H1 (cell line): Measurements from ENCODE around the gene ZNF283.

Experiments used
- CEBPB ChIP-seq: IDR thresholded peaks from 2 replicates; pipeline ENCODE4 v1.6.1; 2012; ENCODE audit warnings: low read depth, low read length
- CREB1 ChIP-seq: IDR thresholded peaks from 2 replicates; pipeline ENCODE4 v1.6.1; 2012; ENCODE audit warnings: inconsistent platforms
- FOSL1 ChIP-seq: IDR thresholded peaks from 2 replicates; pipeline ENCODE4 v1.6.1; 2011; ENCODE audit warnings: mild to moderate bottlenecking, low read depth, low read length, moderate library complexity; ENCODE audit not compliant: insufficient read depth
- GABPA ChIP-seq: IDR thresholded peaks from 2 replicates; pipeline ENCODE4 v1.6.1; 2011; ENCODE audit warnings: mild to moderate bottlenecking, low read length, moderate library complexity, borderline replicate concordance; ENCODE audit not compliant: insufficient read depth
- JUND ChIP-seq: IDR thresholded peaks from 2 replicates; pipeline ENCODE4 v1.6.1; 2011; ENCODE audit warnings: mild to moderate bottlenecking, improper control_type of control experiment, low read length
- KDM1A ChIP-seq: fragments of 200-600, 300-600 bp; sonication (generic); IDR thresholded peaks from 2 replicates; pipeline ENCODE4 v1.7.1; 2016; ENCODE audit warnings: mild to moderate bottlenecking, low read length, borderline replicate concordance
- MAFK ChIP-seq: IDR thresholded peaks from 2 replicates; pipeline ENCODE4 v1.6.1; 2012; ENCODE audit warnings: low read depth, mild to moderate bottlenecking, improper control_type of control experiment, low read length
- POLR2AphosphoS5 ChIP-seq: IDR thresholded peaks from 2 replicates; pipeline ENCODE4 v1.6.1; 2011; ENCODE audit warnings: low read depth, low read length
- RAD21 ChIP-seq, 2 experiments: IDR thresholded peaks in 1 of 2; conservative IDR thresholded peaks in 1 of 2; 2 replicates each; pipeline ENCODE4 v1.6.1; 2011; ENCODE audit warnings: low read depth in 2 of 2, low read length in 2 of 2, improper control_type of control experiment in 1 of 2, inconsistent platforms in 1 of 2, mild to moderate bottlenecking in 1 of 2, moderate library complexity in 1 of 2
- RFX5 ChIP-seq: IDR thresholded peaks from 2 replicates; pipeline ENCODE4 v1.6.1; 2011; ENCODE audit warnings: low read depth, low read length, improper control_type of control experiment, borderline replicate concordance
- SIN3A ChIP-seq, 2 experiments: IDR thresholded peaks in 1 of 2; conservative IDR thresholded peaks in 1 of 2; 2 replicates each; pipeline ENCODE4 v1.6.1; 2011 to 2012; ENCODE audit warnings: low read length in 2 of 2, improper control_type of control experiment in 1 of 2, low read depth in 1 of 2, mild to moderate bottlenecking in 1 of 2
- TAF1 ChIP-seq: IDR thresholded peaks from 2 replicates; pipeline ENCODE4 v1.6.1; 2011; ENCODE audit warnings: mild to moderate bottlenecking, low read depth, low read length
- TF ChIP-seq, protein P1 (sequence below), 3 experiments: IDR thresholded peaks; 1 replicate in 2 of 3; 2 replicates in 1 of 3; pipeline versions ENCODE4 v1.5.1 to v1.6.1; 2011; ENCODE audit warnings: low read length in 3 of 3, mild to moderate bottlenecking in 3 of 3, inconsistent platforms in 2 of 3, low read depth in 1 of 3, moderate library complexity in 1 of 3; ENCODE audit not compliant: insufficient read depth in 1 of 3; ENCODE audit errors: control extremely low read depth in 1 of 3
- TF ChIP-seq, protein P2 (sequence below): IDR thresholded peaks from 2 replicates; pipeline ENCODE4 v1.6.1; 2012; ENCODE audit warnings: low read length, inconsistent platforms

DNA sequence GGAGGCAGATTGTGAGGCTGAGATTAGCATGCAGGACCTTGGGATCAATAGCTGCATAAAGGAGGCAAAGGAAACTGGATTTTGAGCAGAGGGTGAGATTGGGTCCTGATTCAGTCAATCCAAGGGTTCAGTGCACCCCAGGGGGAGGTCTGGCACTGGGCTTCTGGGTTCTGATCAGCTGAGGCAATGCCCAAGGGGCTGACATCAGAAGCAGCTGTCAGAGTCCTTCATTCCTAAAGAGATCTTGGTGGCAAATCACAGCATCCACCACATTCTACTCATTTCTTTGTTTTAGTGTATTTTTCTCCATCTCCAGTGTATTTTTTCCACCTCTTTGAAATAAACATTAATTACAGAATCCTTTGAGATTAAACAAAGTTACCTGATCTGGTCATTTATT lies 19.5 kb upstream of the ZNF283 start:
- TF ChIP-seq RAD21 (IDR thresholded peaks at IDR 0.05 in 1 of 2, conservative IDR thresholded peaks at IDR 0.05 in 1 of 2; ENCODE audit: low read depth in 2 of 2, low read length in 2 of 2): no peak
- TF ChIP-seq KDM1A: no peak
- TF ChIP-seq CEBPB: no peak
- TF ChIP-seq JUND: no peak
- no peak for TF ChIP-seq TAF1
- TF ChIP-seq, protein P1, sequence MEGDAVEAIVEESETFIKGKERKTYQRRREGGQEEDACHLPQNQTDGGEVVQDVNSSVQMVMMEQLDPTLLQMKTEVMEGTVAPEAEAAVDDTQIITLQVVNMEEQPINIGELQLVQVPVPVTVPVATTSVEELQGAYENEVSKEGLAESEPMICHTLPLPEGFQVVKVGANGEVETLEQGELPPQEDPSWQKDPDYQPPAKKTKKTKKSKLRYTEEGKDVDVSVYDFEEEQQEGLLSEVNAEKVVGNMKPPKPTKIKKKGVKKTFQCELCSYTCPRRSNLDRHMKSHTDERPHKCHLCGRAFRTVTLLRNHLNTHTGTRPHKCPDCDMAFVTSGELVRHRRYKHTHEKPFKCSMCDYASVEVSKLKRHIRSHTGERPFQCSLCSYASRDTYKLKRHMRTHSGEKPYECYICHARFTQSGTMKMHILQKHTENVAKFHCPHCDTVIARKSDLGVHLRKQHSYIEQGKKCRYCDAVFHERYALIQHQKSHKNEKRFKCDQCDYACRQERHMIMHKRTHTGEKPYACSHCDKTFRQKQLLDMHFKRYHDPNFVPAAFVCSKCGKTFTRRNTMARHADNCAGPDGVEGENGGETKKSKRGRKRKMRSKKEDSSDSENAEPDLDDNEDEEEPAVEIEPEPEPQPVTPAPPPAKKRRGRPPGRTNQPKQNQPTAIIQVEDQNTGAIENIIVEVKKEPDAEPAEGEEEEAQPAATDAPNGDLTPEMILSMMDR (IDR thresholded peaks at IDR 0.05; ENCODE audit: control extremely low read depth in 1 of 3, insufficient read depth in 1 of 3, low read depth in 1 of 3, low read length in 3 of 3): no peak
- TF ChIP-seq, protein P2, sequence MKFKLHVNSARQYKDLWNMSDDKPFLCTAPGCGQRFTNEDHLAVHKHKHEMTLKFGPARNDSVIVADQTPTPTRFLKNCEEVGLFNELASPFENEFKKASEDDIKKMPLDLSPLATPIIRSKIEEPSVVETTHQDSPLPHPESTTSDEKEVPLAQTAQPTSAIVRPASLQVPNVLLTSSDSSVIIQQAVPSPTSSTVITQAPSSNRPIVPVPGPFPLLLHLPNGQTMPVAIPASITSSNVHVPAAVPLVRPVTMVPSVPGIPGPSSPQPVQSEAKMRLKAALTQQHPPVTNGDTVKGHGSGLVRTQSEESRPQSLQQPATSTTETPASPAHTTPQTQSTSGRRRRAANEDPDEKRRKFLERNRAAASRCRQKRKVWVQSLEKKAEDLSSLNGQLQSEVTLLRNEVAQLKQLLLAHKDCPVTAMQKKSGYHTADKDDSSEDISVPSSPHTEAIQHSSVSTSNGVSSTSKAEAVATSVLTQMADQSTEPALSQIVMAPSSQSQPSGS: no peak
- TF ChIP-seq MAFK: no peak
- TF ChIP-seq GABPA: no peak
- TF ChIP-seq POLR2AphosphoS5: no peak
- no peak for TF ChIP-seq FOSL1
- no peak for TF ChIP-seq CREB1
- TF ChIP-seq RFX5: no peak
- no peak for TF ChIP-seq SIN3A (conservative IDR thresholded peaks at IDR 0.05 in 1 of 2, IDR thresholded peaks at IDR 0.05 in 1 of 2; ENCODE audit: low read depth in 1 of 2, low read length in 2 of 2)
